OCI-M1 (cell line): ENCODE results near the gene ASTN2.
A peak's percentile ranks its signal among the peaks of the same experiment; 100 is the strongest.

Source experiments
- DNase-seq: peaks from one replicate; lab custom pipeline; 2025; lab: John Stamatoyannopoulos, UW

The ASTN2 gene

GRCh38 chr9:116520218-116520617, 894.6 kb downstream of the ASTN2 start:
- DNase-seq: no peak

GRCh38 chr9:116516456-116516855, 898.4 kb downstream of the ASTN2 start:
- DNase-seq: no peak

GRCh38 chr9:116515541-116515940, 899.3 kb downstream of the ASTN2 start:
- DNase-seq: no peak

GRCh38 chr9:116506685-116507084, 908.2 kb downstream of the ASTN2 start:
- no peak for DNase-seq

- no peak for DNase-seq
Observed at GRCh38 chr9:116504893-116505480, 909.9 kb downstream of the ASTN2 start.

- no peak for DNase-seq
Observed at GRCh38 chr9:116504081-116504480, 910.8 kb downstream of the ASTN2 start.

- no peak for DNase-seq
Observed at GRCh38 chr9:116502746-116503145, 912.1 kb downstream of the ASTN2 start.

- DNase-seq: no peak
Observed at GRCh38 chr9:116501871-116502270, 913.0 kb downstream of the ASTN2 start.

- no peak for DNase-seq
Observed at GRCh38 chr9:116499986-116500871, 914.6 kb downstream of the ASTN2 start.

- DNase-seq: no peak
Observed at GRCh38 chr9:116499434-116499833, 915.4 kb downstream of the ASTN2 start.

GRCh38 chr9:116497095-116497890, 917.6 kb downstream of the ASTN2 start:
- peak; percentile 65 for DNase-seq

- no peak for DNase-seq
Observed at GRCh38 chr9:116496167-116496566, 918.7 kb downstream of the ASTN2 start.

GRCh38 chr9:116495725-116496124, 919.1 kb downstream of the ASTN2 start:
- DNase-seq: no peak

GRCh38 chr9:116494815-116495634, 919.8 kb downstream of the ASTN2 start:
- peak; percentile 41 for DNase-seq

GRCh38 chr9:116493183-116493860, 921.5 kb downstream of the ASTN2 start:
- DNase-seq: no peak

- no peak for DNase-seq
Observed at GRCh38 chr9:116491659-116492058, 923.2 kb downstream of the ASTN2 start.

GRCh38 chr9:116491219-116491618, 923.6 kb downstream of the ASTN2 start:
- DNase-seq: peak; percentile 53

- peak; percentile 22 for DNase-seq
Observed at GRCh38 chr9:116490321-116490720, 924.5 kb downstream of the ASTN2 start.

GRCh38 chr9:116488373-116488772, 926.5 kb downstream of the ASTN2 start:
- no peak for DNase-seq

GRCh38 chr9:116484492-116485061, 930.3 kb downstream of the ASTN2 start:
- DNase-seq: no peak
